OCI-LY1 (cell line): Measurements from ENCODE around the gene ANKRD55.

Experiments
- H2AFZ ChIP-seq: fragments of 200-600 bp; sonication (generic), shearing (Covaris generic); 2 replicates; pipeline ENCODE4 v1.6.0; 2014; ENCODE audit warnings: antibody characterized with exemption, mild to moderate bottlenecking, low read length
- H3F3A ChIP-seq: fragments of 200-600 bp; sonication (generic), shearing (Covaris generic); 2 replicates; pipeline ENCODE4 v1.6.0; 2014; ENCODE audit warnings: mild to moderate bottlenecking, antibody characterized with exemption, low read length, moderate library complexity; ENCODE audit not compliant: insufficient read depth
- H3K27ac ChIP-seq: fragments of 200-600 bp; sonication (generic); 2 replicates; pipeline ENCODE4 v1.5.1; 2014; ENCODE audit warnings: low read length, mixed run types, mild to moderate bottlenecking, low read depth; ENCODE audit not compliant: poor library complexity, severe bottlenecking
- H3K27me3 ChIP-seq: fragments of 200-600 bp; sonication (generic); 2 replicates; pipeline ENCODE4 v1.6.0; 2014; ENCODE audit warnings: antibody characterized with exemption, mild to moderate bottlenecking, low read length, moderate library complexity; ENCODE audit not compliant: insufficient read depth
- H3K36me3 ChIP-seq: fragments of 200-600 bp; sonication (generic); 2 replicates; pipeline ENCODE4 v1.6.1; 2014; ENCODE audit warnings: mild to moderate bottlenecking, antibody characterized with exemption, low read length, moderate library complexity, mixed read lengths; ENCODE audit not compliant: insufficient read depth
- H3K4me1 ChIP-seq: fragments of 200-600 bp; sonication (generic); 2 replicates; pipeline ENCODE4 v1.5.1; 2014; ENCODE audit warnings: mild to moderate bottlenecking, low read length, moderate library complexity; ENCODE audit not compliant: insufficient read depth, severe bottlenecking
- H3K4me2 ChIP-seq: fragments of 200-600 bp; sonication (generic), shearing (Covaris generic); 2 replicates; pipeline ENCODE4 v1.6.1; 2014; ENCODE audit warnings: low read length
- H3K4me3 ChIP-seq: fragments of 200-600 bp; sonication (generic); 2 replicates; pipeline ENCODE4 v1.5.1; 2014; ENCODE audit warnings: low read length, low read depth, mild to moderate bottlenecking, mixed read lengths; ENCODE audit not compliant: poor library complexity, severe bottlenecking
- H3K79me2 ChIP-seq: fragments of 200-600 bp; shearing (Covaris generic); 2 replicates; pipeline ENCODE4 v1.6.1; 2016; ENCODE audit warnings: mixed run types, low read length, mixed read lengths; ENCODE audit not compliant: insufficient read depth
- H3K9ac ChIP-seq: fragments of 200-600 bp; sonication (generic), shearing (Covaris generic); 2 replicates; pipeline ENCODE4 v1.6.1; 2014; ENCODE audit warnings: mild to moderate bottlenecking, low read length, mixed read lengths
- H3K9me2 ChIP-seq: fragments of 200-600 bp; sonication (generic), shearing (Covaris generic); 2 replicates; pipeline ENCODE4 v1.6.1; 2014; ENCODE audit warnings: low read depth, mild to moderate bottlenecking, low read length, mixed read lengths
- H3K9me3 ChIP-seq: fragments of 200-600 bp; shearing (Covaris generic); 2 replicates; pipeline ENCODE4 v1.6.1; 2014; ENCODE audit warnings: low read length, mixed read lengths
- H4K20me1 ChIP-seq: fragments of 200-600 bp; sonication (generic), shearing (Covaris generic); 2 replicates; pipeline ENCODE4 v1.6.0; 2016; ENCODE audit warnings: mild to moderate bottlenecking, low read length; ENCODE audit not compliant: insufficient read depth
- CTCF ChIP-seq: fragments of 200-600 bp; sonication (generic), shearing (Covaris generic); IDR thresholded peaks from 2 replicates; pipeline ENCODE4 v1.5.1; 2017; ENCODE audit warnings: mild to moderate bottlenecking, antibody characterized with exemption, low read length, moderate library complexity, mixed read lengths
- EZH2 ChIP-seq: fragments of 200-600 bp; sonication (generic), shearing (Covaris generic); IDR thresholded peaks from 2 replicates; pipeline ENCODE4 v1.8.0; 2017; ENCODE audit warnings: borderline replicate concordance, mixed run types, mild to moderate bottlenecking, antibody characterized with exemption, low read length, moderate library complexity, mixed read lengths

Gene ANKRD55

GRCh38 chr5:56050551-56051255 is 182.4 kb downstream of the ANKRD55 start:
- H3K4me2 ChIP-seq = no peak overlapping the region
- H3K4me1 ChIP-seq = no peaks in the 10 kb centered on the region
- H3K36me3 ChIP-seq = no peaks in the 10 kb centered on the region
- no peaks in the 10 kb centered on the region for H3K9me2 ChIP-seq
- H3K79me2 ChIP-seq = no peaks in the 10 kb centered on the region
- H3K9ac ChIP-seq = no peak overlapping the region
- no peaks in the 10 kb centered on the region for H3F3A ChIP-seq
- H3K4me3 ChIP-seq = no peak overlapping the region
- H3K27me3 ChIP-seq = peaks cover 3% of the 10 kb centered on the region; the same call in 1 of the 2 replicates
- no peaks in the 10 kb centered on the region for H4K20me1 ChIP-seq
- H3K27ac ChIP-seq = no peak overlapping the region
- no peak for TF ChIP-seq CTCF
- TF ChIP-seq EZH2 = no peak
- H3K9me3 ChIP-seq = no peaks in the 10 kb centered on the region
- H2AFZ ChIP-seq = no peak overlapping the region
